ENCODE results near the gene ATP10D.

ATP10D gene

GRCh38 chr4:47642191-47642830, 157.2 kb downstream of the ATP10D start:
- no peak for DNase-seq (ENCODE audit: extremely low read depth, low read depth)
- no peak for TF ChIP-seq CTCF (IDR thresholded peaks at IDR 0.05; ENCODE audit: low read depth, low read length, missing control alignments)
- H3K4me3 ChIP-seq (replicated peaks; ENCODE audit: low read depth, low read length) = no peak overlapping the region

Measured in HFF-Myc (cell line).